Endothelial cell of umbilical vein (primary cell): ENCODE data around the gene TNIP1. TPM values are rescaled to one million over a fixed set of nuclear protein-coding genes. Genes with fewer than 3 reads are reported as not detected.

Source experiments
- BruUV-seq: library from RNA; stranded (reverse); fragments of 400-500 nt; replicated peaks from 2 replicates; lab custom pipeline; 2021; lab: Mats Ljungman, UMichigan
- CTCF ChIA-PET: fragments of 300-600, 350-600 bp; sonication (Branson Sonifier 250); formaldehyde crosslinking; loops from one replicate; lab custom pipeline; 2021; ENCODE audit warnings: antibody characterized with exemption, inconsistent platforms; lab: Charles Lee
- POLR2A ChIA-PET: fragments of 300-600, 350-600 bp; sonication (Branson Sonifier 250); formaldehyde crosslinking; loops from one replicate; lab custom pipeline; 2021; ENCODE audit warnings: antibody characterized with exemption, inconsistent platforms; lab: Charles Lee
- DNase-seq: peaks from one replicate; pipeline ENCODE4 v3.0.0-alpha.2; 2011; ENCODE audit warnings: low read depth, low spot score
- FAIRE-seq: peaks from 2 replicates; lab custom pipeline; 2011; peaks lifted over from hg19 to GRCh38; lab: Jason Lieb, UNC
- H2AFZ ChIP-seq: 2 replicates; pipeline ENCODE4 v1.6.0; 2012; ENCODE audit warnings: low read depth, low read length, control low read depth, inconsistent platforms
- H3K27ac ChIP-seq: 2 replicates; pipeline ENCODE4 v1.5.1; 2011; ENCODE audit warnings: low read depth, mild to moderate bottlenecking, control low read depth, low read length, moderate library complexity; ENCODE audit not compliant: insufficient read depth
- H3K27me3 ChIP-seq, 2 experiments: 2 replicates each; pipeline versions ENCODE4 v1.6.0 to v1.6.1; 2011; ENCODE audit warnings: low read length in 2 of 2, mixed read lengths in 1 of 2; ENCODE audit not compliant: control insufficient read depth in 2 of 2, insufficient read depth in 2 of 2
- H3K36me3 ChIP-seq, 2 experiments: 2 replicates in 1 of 2; 3 replicates in 1 of 2; pipeline ENCODE4 v1.5.1; 2011; ENCODE audit warnings: low read length in 2 of 2, mild to moderate bottlenecking in 1 of 2, moderate library complexity in 1 of 2; ENCODE audit not compliant: control insufficient read depth in 2 of 2, insufficient read depth in 2 of 2; ENCODE audit errors: extremely low read depth in 1 of 2
- H3K4me1 ChIP-seq: 3 replicates; pipeline ENCODE4 v1.5.1; 2011; ENCODE audit warnings: mild to moderate bottlenecking, low read length; ENCODE audit not compliant: control insufficient read depth, insufficient read depth; ENCODE audit errors: extremely low read depth
- H3K4me2 ChIP-seq: 2 replicates; pipeline ENCODE4 v1.6.1; 2011; ENCODE audit warnings: low read length, control low read depth, mixed read lengths; ENCODE audit not compliant: insufficient read depth
- H3K4me3 ChIP-seq, 3 experiments: fragments of 200-600 bp in 1 of 3; sonication (generic), shearing (Covaris generic) in 1 of 3; replicated peaks in 1 of 3; 2 replicates each; pipeline ENCODE4 v1.5.1; 2011 to 2016; ENCODE audit warnings: control low read depth in 3 of 3, low read length in 3 of 3, mild to moderate bottlenecking in 2 of 3, inconsistent platforms in 1 of 3, low read depth in 1 of 3, moderate library complexity in 1 of 3; ENCODE audit not compliant: insufficient read depth in 1 of 3
- H3K79me2 ChIP-seq: 2 replicates; pipeline ENCODE4 v1.6.0; 2012; ENCODE audit warnings: low read length, inconsistent platforms; ENCODE audit not compliant: control insufficient read depth, insufficient read depth
- H3K9ac ChIP-seq: replicated peaks from 2 replicates; pipeline ENCODE3; 2011; ENCODE audit warnings: low read length, control low read depth; ENCODE audit not compliant: insufficient read depth; ENCODE audit errors: extremely low read depth
- H3K9me1 ChIP-seq: replicated peaks from 3 replicates; pipeline ENCODE4 v1.6.0; 2011; ENCODE audit warnings: mild to moderate bottlenecking, low read length; ENCODE audit not compliant: control insufficient read depth, insufficient read depth; ENCODE audit errors: extremely low read depth
- H3K9me3 ChIP-seq: replicated peaks from 2 replicates; pipeline ENCODE4 v1.5.1; 2012; ENCODE audit warnings: low read length, inconsistent platforms; ENCODE audit not compliant: control insufficient read depth, insufficient read depth
- H4K20me1 ChIP-seq: replicated peaks from 2 replicates; pipeline ENCODE3; 2011; ENCODE audit warnings: mild to moderate bottlenecking, low read length; ENCODE audit not compliant: control insufficient read depth, insufficient read depth; ENCODE audit errors: extremely low read depth
- CTCF ChIP-seq, 2 donors: IDR thresholded peaks; 1 replicate in 1 of 2; 2 replicates in 1 of 2; pipeline ENCODE4 v1.5.1; 2011; ENCODE audit warnings: low read length in 2 of 2, mild to moderate bottlenecking in 2 of 2, moderate library complexity in 2 of 2, control low read depth in 1 of 2, inconsistent platforms in 1 of 2, low read depth in 1 of 2; ENCODE audit not compliant: insufficient read depth in 1 of 2; ENCODE audit errors: extremely low read depth in 1 of 2
- EZH2 ChIP-seq: IDR thresholded peaks from 2 replicates; pipeline ENCODE4 v1.6.1; 2012; ENCODE audit warnings: borderline replicate concordance, low read depth, mild to moderate bottlenecking, moderate library complexity, low read length, inconsistent platforms; ENCODE audit not compliant: severe bottlenecking
- FOS ChIP-seq: IDR thresholded peaks from 2 replicates; pipeline ENCODE4 v1.6.1; 2011; ENCODE audit warnings: mild to moderate bottlenecking, low read length, moderate library complexity, borderline replicate concordance; ENCODE audit not compliant: insufficient read depth
- GATA2 ChIP-seq: IDR thresholded peaks from 2 replicates; pipeline ENCODE4 v1.7.0; 2011; ENCODE audit warnings: low read depth, mild to moderate bottlenecking, moderate library complexity, mixed read lengths, low read length; ENCODE audit not compliant: insufficient read length, insufficient read depth
- POLR2A ChIP-seq: IDR thresholded peaks from 2 replicates; pipeline ENCODE4 v1.6.1; 2012; ENCODE audit warnings: low read depth, mild to moderate bottlenecking, control low read depth, low read length
- POLR2AphosphoS5 ChIP-seq: IDR thresholded peaks from 2 replicates; pipeline ENCODE4 v1.6.1; 2012; ENCODE audit warnings: low read depth, mild to moderate bottlenecking, control low read depth, low read length, moderate library complexity; ENCODE audit not compliant: insufficient read depth
- dilution Hi-C: fragments of 300-500 bp; cut with MboI; formaldehyde crosslinking; loops from one replicate; pipeline ENCODE4 v1.15.0; 2019; ENCODE audit warnings: low sequenced_read_pairs; ENCODE audit not compliant: extremely low pct_ligation_motif_present
- intact Hi-C: fragments of 100-400 bp; cut with micrococcal nuclease; formaldehyde crosslinking; loops from one replicate; pipeline ENCODE4 v1.10.0; 2022
- polyA plus RNA-seq, 4 experiments: library from polyadenylated mRNA; depleted of rRNA in 3 of 4; stranded (reverse) in 3 of 4; unstranded in 1 of 4; fragments of >200 nt; gene quantifications; 2 replicates each; pipeline versions ENCODE4 v1.2.1 to v1.2.3, GENCODE V29; 2011 to 2012; ENCODE audit warnings: missing spikeins in 1 of 4
- total RNA-seq: library from RNA; stranded (reverse); gene quantifications from 2 replicates; pipeline ENCODE4 v1.2.3, GENCODE V29; 2021

TNIP1 gene
- total and polyA plus RNA-seq, 2 donors (not counting 3 experiments of a cell fraction or from before 2014, with no cell fraction given), result 43.0 to 96.8 TPM

GRCh38 chr5:151106509-151106908 lies 25.7 kb upstream of the TNIP1 start:
- intact Hi-C loops, result no loop called here

More at GRCh38 chr5:151106509-151106908, 25.7 kb upstream of the TNIP1 start:
- TF ChIP-seq POLR2A (no peak), CTCF (IDR thresholded peaks at IDR 0.05; ENCODE audit: extremely low read depth in 1 of 2, insufficient read depth in 1 of 2, low read depth in 1 of 2, low read length in 2 of 2) (no peak), FOS (no peak), EZH2 (no peak), POLR2AphosphoS5 (no peak), GATA2 (no peak)
- H3K4me3 ChIP-seq, result no peak overlapping the region
- no TSS peak for BruUV-seq
- CTCF ChIA-PET, result interaction anchor here (1.1 to 16.3 kb wide), 4 partner anchors 9 to 59 kb away, joined by 3 to 679 read pairs (median 4); no protein-coding TSS in a partner anchor
- POLR2A ChIA-PET, result no interaction called here
- DNase-seq (no peak), FAIRE-seq (no peak)
- H3K9me3 ChIP-seq, result no peaks in the 10 kb centered on the region
- H4K20me1 ChIP-seq, result no peaks in the 10 kb centered on the region
- H3K36me3 ChIP-seq, result peaks cover 3 to 38% of the 10 kb centered on the region in 2 experiments
- H3K4me2 ChIP-seq, result no peak overlapping the region
- dilution Hi-C loops, result no loop called here
- H3K9me1 ChIP-seq, result no peaks in the 10 kb centered on the region
- H3K9ac ChIP-seq, result no peak overlapping the region
- no peaks in the 10 kb centered on the region for H3K79me2 ChIP-seq
- H2AFZ ChIP-seq, result no peak overlapping the region
- no peak overlapping the region for H3K27ac ChIP-seq
- no peaks in the 10 kb centered on the region for H3K27me3 ChIP-seq
- no peaks in the 10 kb centered on the region for H3K4me1 ChIP-seq
